HUDEP-2 (cell line): ENCODE measurements around the gene C1QL4.

Experiments used
- DNase-seq, 76 experiments: peaks; one replicate each; lab custom pipeline; 2025; ENCODE audit not compliant: unreplicated experiment in 76 of 76; lab: John Stamatoyannopoulos, UW

C1QL4 gene

GRCh38 chr12:49349266-49349665 lies 12.3 kb upstream of the C1QL4 start:
- DNase-seq: no peak

GRCh38 chr12:49348781-49349180 lies 11.8 kb upstream of the C1QL4 start:
- DNase-seq: no peak

- DNase-seq: peak in 46 of 76 experiments; percentile 10 to 74 (median 44)
Observed at GRCh38 chr12:49347311-49348193, 10.6 kb upstream of the C1QL4 start.

- peak in 7 of 76 experiments; percentile 6 to 32 (median 17) for DNase-seq
Observed at GRCh38 chr12:49346659-49347310, 9.8 kb upstream of the C1QL4 start, which contains the start of gene DNAJC22. TSS of gene DNAJC22 (plus strand) at chr12:49346888. CDS start at chr12:49348873, 1,985 bp downstream.

GRCh38 chr12:49345825-49346658 lies 9.1 kb upstream of the C1QL4 start:
- no peak for DNase-seq

GRCh38 chr12:49345051-49345824 lies 8.2 kb upstream of the C1QL4 start:
- DNase-seq: peak in 4 of 76 experiments; percentile 6 to 29 (median 12)

GRCh38 chr12:49344486-49345050 lies 7.6 kb upstream of the C1QL4 start:
- DNase-seq: no peak

- no peak for DNase-seq
Observed at GRCh38 chr12:49342914-49343731, 6.1 kb upstream of the C1QL4 start.

GRCh38 chr12:49342066-49342913 lies 5.3 kb upstream of the C1QL4 start:
- peak in 68 of 76 experiments; percentile 11 to 82 (median 59) for DNase-seq

GRCh38 chr12:49341777-49342065 lies 4.7 kb upstream of the C1QL4 start:
- no peak for DNase-seq

GRCh38 chr12:49340971-49341776 lies 4.2 kb upstream of the C1QL4 start:
- DNase-seq: no peak

GRCh38 chr12:49340095-49340870 lies 3.3 kb upstream of the C1QL4 start:
- no peak for DNase-seq

- peak in 8 of 76 experiments; percentile 3 to 25 (median 18) for DNase-seq
Observed at GRCh38 chr12:49339464-49339861, 2.5 kb upstream of the C1QL4 start.

GRCh38 chr12:49338830-49339463 lies 2.0 kb upstream of the C1QL4 start:
- DNase-seq: no peak

GRCh38 chr12:49335955-49336644 lies 888 bp downstream of the C1QL4 start:
- no peak for DNase-seq
